NCI-H128 (cell line): ENCODE results near the gene SEPHS2.
"Not testable (repeated sequence)": the region's sequence is repeated elsewhere in the genome, so short reads cannot be mapped to it uniquely, and the experiment has no call there.

ENCODE experiments used
- DNase-seq: peaks from one replicate; lab custom pipeline; 2025; ENCODE audit not compliant: unreplicated experiment; lab: John Stamatoyannopoulos, UW

The SEPHS2 gene

GRCh38 chr16:30470632-30470995 is 24.9 kb upstream of the SEPHS2 start:
- no peak for DNase-seq

GRCh38 chr16:30470170-30470512 is 24.5 kb upstream of the SEPHS2 start:
- no peak for DNase-seq

GRCh38 chr16:30464078-30464477 is 18.4 kb upstream of the SEPHS2 start:
- no peak for DNase-seq

GRCh38 chr16:30461426-30461825 is 15.8 kb upstream of the SEPHS2 start:
- DNase-seq = not testable (repeated sequence)

- no peak for DNase-seq
Measured at GRCh38 chr16:30459456-30459855, 13.8 kb upstream of the SEPHS2 start.

- DNase-seq = no peak
Measured at GRCh38 chr16:30458561-30459394, 13.1 kb upstream of the SEPHS2 start.

DNA sequence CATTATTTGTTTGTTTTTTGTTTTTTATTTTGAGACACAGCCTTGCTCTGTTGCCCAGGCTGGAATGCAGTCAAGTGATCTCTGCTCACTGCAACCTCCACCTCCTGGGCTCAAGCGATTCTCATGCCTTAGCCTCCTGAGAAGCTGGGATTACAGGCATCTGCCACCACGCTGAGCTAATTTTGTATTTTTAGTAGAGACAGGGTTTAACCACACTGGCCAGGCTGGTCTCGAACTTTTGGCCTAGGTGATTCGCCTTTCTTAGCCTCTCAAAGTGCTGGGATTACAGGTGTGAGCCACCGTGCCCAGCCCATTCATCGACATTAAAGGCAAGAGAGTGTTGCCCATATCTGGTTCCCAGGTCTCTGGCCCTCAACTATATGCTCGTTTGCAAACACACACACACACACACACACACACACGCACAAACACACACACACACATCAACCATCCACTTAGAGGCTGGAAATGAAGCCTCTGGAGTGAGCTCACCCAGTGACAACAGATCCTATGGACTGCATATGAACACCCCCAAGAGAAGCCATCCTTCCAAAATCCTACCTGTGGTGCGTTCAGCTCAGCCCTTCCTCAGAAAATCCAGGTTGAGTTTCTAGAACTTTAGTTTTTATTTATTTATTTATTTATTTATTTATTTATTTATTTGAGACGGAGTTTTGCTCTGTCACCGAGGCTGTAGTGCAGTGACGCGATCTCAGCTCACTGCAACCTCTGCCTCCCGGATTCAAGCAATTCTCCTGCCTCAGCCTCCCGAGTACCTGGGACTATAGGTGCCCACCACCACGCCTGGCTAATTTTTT is 12.3 kb upstream of the SEPHS2 start:
- DNase-seq = no peak

DNA sequence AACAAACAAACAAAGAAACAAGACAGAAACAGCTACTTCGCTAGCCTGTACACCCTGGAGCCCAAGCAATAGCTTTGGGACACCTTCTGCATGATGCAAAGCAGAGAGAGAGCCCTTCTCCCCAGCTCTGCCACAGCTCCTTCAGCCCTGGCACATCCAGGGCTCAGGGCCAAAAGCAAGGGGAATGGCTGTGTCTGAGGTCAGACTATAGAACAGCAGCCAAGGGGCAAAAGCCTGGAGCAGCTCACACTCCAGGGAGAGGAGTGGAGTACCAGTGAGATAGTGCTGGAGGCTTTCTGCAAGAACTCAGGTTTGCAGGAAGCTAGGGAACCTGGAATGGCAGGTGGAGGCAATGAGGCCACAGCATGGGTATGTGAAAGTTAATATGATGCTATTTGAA is 11.6 kb upstream of the SEPHS2 start:
- no peak for DNase-seq

DNA sequence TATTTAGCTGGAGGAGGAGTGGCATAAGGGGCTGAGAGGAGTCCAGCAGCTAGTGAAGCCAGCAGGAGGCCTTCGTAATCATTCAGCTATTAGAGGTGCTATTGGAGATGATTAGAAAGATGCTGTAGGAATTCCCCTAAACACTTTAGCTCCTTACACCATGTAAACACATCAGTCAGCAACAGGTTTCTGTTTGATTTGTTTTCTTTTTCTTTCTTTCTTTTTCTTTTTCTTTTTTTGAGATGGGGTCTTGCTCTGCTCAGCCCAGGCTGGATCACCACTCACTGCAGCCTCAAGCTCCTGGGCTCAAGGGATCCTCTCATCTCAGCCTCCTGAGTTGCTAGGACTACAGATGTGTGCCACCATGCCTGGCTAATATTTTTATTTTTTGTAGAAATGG is 10.6 kb upstream of the SEPHS2 start:
- DNase-seq = no peak

- DNase-seq = not testable (repeated sequence)
Measured at GRCh38 chr16:30452709-30453580, 7.3 kb upstream of the SEPHS2 start.

DNA sequence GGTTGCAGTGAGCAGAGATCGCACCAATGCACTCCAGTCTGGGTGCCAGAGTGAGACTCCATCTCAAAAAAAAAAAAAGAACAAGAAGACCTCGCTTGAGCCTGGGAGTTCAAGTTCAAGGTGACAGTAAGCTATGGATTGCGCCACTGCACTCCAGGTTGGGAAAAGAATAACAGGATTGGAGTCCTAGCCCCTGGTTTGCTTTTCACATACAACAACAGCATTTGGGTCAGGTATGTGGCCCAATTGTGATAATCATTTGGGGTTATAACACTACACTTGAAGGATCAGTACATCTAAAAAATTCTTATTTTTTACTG is 3.4 kb upstream of the SEPHS2 start:
- no peak for DNase-seq

GRCh38 chr16:30447512-30448226 is 2.0 kb upstream of the SEPHS2 start:
- DNase-seq = no peak

GRCh38 chr16:30446203-30446595 is 525 bp upstream of the SEPHS2 start:
- DNase-seq = no peak

GRCh38 chr16:30445149-30445407 is 596 bp downstream of the SEPHS2 start:
- DNase-seq = no peak

DNA sequence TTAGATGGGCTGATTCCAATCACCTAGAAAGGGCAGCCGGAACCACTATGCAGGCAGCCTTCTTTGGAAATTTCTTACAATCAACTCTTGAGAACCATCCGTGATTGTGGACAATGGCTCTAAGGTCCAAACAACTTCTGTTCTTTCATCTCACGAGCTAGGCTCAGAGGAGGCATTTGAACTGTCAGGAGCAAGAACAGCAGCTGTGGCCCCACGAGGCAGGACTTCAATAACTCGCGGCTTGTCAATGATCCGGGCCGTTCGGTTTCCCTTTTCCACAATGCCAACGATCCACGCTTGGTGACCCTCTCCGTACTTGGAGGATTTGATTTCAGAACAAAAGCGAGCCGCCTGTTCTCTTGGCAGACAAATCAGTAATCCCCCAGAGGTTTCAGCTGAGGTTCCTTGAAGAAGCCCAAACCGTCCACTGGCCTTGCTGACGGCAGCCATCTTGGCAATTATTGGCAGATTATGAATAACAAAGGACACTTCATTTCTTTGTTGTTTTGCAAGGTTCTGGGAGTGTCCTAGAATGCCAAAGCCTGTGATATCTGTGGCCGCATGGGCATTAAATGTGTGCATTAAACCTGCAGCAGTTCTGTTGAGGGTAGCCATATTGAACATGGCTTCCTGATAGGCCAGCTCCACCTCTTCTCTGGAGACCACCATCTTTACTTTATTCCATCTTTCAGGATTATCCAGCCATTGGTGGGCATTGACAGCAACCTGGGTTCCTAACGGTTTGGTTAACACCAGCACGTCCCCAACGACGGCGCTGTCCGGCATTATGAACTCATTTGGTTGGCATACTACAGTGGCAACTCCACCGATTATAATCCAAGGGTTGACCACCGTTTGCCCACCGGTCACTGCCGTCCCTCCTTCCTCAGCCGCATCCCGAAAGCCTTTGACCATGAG is 1.2 kb downstream of the SEPHS2 start:
- DNase-seq = no peak

DNA sequence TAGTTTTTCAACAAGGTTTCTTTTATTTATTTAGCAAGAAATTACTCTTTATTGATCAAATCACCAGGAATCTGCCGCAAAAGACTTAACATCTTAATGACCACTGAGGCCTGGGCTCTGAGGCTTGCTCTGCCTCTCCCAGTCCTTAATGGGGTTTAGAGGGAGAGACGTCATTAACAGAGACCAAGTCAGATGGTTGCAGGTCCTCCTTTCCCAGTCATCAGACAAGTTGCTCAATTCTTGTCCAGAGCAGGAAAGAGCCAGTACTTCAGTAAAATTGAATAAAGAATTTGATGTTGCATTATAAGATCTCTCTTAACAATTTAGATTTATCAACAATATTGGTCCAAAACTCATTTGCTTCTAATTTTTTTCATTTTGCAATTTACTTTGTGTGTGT is 2.0 kb downstream of the SEPHS2 start:
- DNase-seq = no peak

- no peak for DNase-seq
Measured at GRCh38 chr16:30439720-30440348, 5.8 kb downstream of the SEPHS2 start.

- DNase-seq = no peak
Measured at GRCh38 chr16:30438835-30439234, 6.8 kb downstream of the SEPHS2 start.

- DNase-seq = no peak
Measured at GRCh38 chr16:30437511-30438046, 8.1 kb downstream of the SEPHS2 start.

DNA sequence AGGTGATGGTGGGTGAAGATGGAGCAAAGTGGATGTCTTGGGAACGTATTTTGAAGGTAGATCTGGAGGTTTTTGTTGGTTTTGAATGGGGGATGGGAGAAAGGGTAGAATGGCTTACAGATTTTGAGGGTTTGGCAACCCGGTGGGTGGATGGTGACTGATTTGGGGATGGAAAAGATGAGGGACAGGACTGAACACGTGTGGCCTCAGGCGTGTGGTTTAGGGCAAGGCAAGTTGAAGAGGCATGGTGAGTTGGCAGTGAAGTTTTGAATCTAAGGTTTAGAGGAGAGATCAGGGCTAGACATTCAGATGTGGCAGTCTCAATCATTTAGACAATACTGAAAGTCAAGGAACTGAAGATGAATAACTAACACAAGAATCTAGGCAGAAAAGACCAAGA is 10.8 kb downstream of the SEPHS2 start:
- no peak for DNase-seq
